NCI-H524 treated with DMSO at 0.1 percent for 48 hours (cell line): Measurements from ENCODE around the gene ITGA11.
"Not testable (repeated sequence)": the region's sequence is repeated elsewhere in the genome, so short reads cannot be mapped to it uniquely, and the experiment has no call there.

Experiments used
- DNase-seq: peaks from one replicate; lab custom pipeline; 2025; lab: John Stamatoyannopoulos, UW

The ITGA11 gene

GRCh38 chr15:68423359-68424296, 8.3 kb downstream of the ITGA11 start:
- DNase-seq: no peak

- DNase-seq: not testable (repeated sequence)
These were observed 9.4 kb downstream of the ITGA11 start for GRCh38 chr15:68422403-68423145.

- no peak for DNase-seq
These were observed 10.1 kb downstream of the ITGA11 start for GRCh38 chr15:68421798-68422402.

GRCh38 chr15:68421115-68421551, 10.8 kb downstream of the ITGA11 start:
- no peak for DNase-seq

GRCh38 chr15:68420186-68420684, 11.7 kb downstream of the ITGA11 start:
- DNase-seq: no peak

- DNase-seq: no peak
These were observed 12.4 kb downstream of the ITGA11 start for GRCh38 chr15:68419301-68420175.

- DNase-seq: no peak
These were observed 13.3 kb downstream of the ITGA11 start for GRCh38 chr15:68418611-68419161.

- DNase-seq: no peak
These were observed 14.1 kb downstream of the ITGA11 start for GRCh38 chr15:68417897-68418296.

- no peak for DNase-seq
These were observed 14.9 kb downstream of the ITGA11 start for GRCh38 chr15:68417051-68417450.

GRCh38 chr15:68416158-68416535, 15.8 kb downstream of the ITGA11 start:
- DNase-seq: no peak

GRCh38 chr15:68415501-68416157, 16.3 kb downstream of the ITGA11 start:
- no peak for DNase-seq

- no peak for DNase-seq
These were observed 16.9 kb downstream of the ITGA11 start for GRCh38 chr15:68415061-68415460.

GRCh38 chr15:68414591-68414990, 17.4 kb downstream of the ITGA11 start:
- DNase-seq: no peak

GRCh38 chr15:68414206-68414555, 17.8 kb downstream of the ITGA11 start:
- no peak for DNase-seq

GRCh38 chr15:68413363-68414205, 18.4 kb downstream of the ITGA11 start:
- DNase-seq: no peak

- DNase-seq: no peak
These were observed 19.7 kb downstream of the ITGA11 start for GRCh38 chr15:68412218-68412617.

- DNase-seq: no peak
These were observed 20.2 kb downstream of the ITGA11 start for GRCh38 chr15:68411735-68412134.

- no peak for DNase-seq
These were observed 20.7 kb downstream of the ITGA11 start for GRCh38 chr15:68411343-68411675.

GRCh38 chr15:68410466-68411342, 21.3 kb downstream of the ITGA11 start:
- no peak for DNase-seq
